PC-3 (cell line): ENCODE data around the gene PCDH8. TPM values are rescaled to one million over a fixed set of nuclear protein-coding genes. Genes with fewer than 3 reads are reported as not detected.

Source experiments
- ATAC-seq: fragments of 200-7000 bp; cut with Tn5 transposase; 2 replicates; pipeline ENCODE4 v1.9.1; 2020; ENCODE audit warnings: mild to moderate bottlenecking, moderate library complexity
- BruUV-seq: library from RNA; stranded (reverse); fragments of 400-500 nt; replicated peaks from 2 replicates; lab custom pipeline; 2021; lab: Mats Ljungman, UMichigan
- CTCF ChIA-PET: fragments of 300-600 bp; sonication (Branson Sonifier 250); formaldehyde crosslinking; loops from one replicate; lab custom pipeline; 2022; ENCODE audit warnings: antibody characterized with exemption; lab: Charles Lee
- POLR2A ChIA-PET: fragments of 300-600 bp; sonication (Branson Sonifier 250); formaldehyde crosslinking; loops from one replicate; lab custom pipeline; 2022; ENCODE audit warnings: antibody characterized with exemption; ENCODE audit not compliant: unreplicated experiment; lab: Charles Lee
- DNase-seq: peaks from one replicate; pipeline ENCODE4 v3.0.0-alpha.2; 2015
- H2AFZ ChIP-seq: fragments of 300-600 bp; sonication (generic); 2 replicates; pipeline ENCODE4 v1.6.0; 2016; ENCODE audit warnings: antibody characterized with exemption, low read length
- H3F3A ChIP-seq: fragments of 300-600 bp; sonication (generic); one replicate; pipeline ENCODE4 v1.6.0; 2017; ENCODE audit warnings: antibody characterized with exemption, low read length, control low read depth, mild to moderate bottlenecking; ENCODE audit not compliant: unreplicated experiment
- H3K27ac ChIP-seq: fragments of 300-600 bp; sonication (generic); 2 replicates; pipeline ENCODE4 v1.5.1; 2016; ENCODE audit warnings: mild to moderate bottlenecking, low read length
- H3K27me3 ChIP-seq: fragments of 300-600 bp; sonication (generic); 2 replicates; pipeline ENCODE4 v1.6.1; 2016; ENCODE audit warnings: low read length, mixed read lengths
- H3K36me3 ChIP-seq: fragments of 300-600 bp; sonication (generic); 2 replicates; pipeline ENCODE4 v1.6.1; 2016; ENCODE audit warnings: low read depth, mixed run types, low read length, mixed read lengths
- H3K4me1 ChIP-seq: fragments of 300-600 bp; sonication (generic); 2 replicates; pipeline ENCODE4 v1.5.1; 2016; ENCODE audit warnings: low read length; ENCODE audit not compliant: insufficient read depth
- H3K4me2 ChIP-seq: fragments of 300-600 bp; sonication (generic); 2 replicates; pipeline ENCODE4 v1.6.0; 2016; ENCODE audit warnings: low read length
- H3K4me3 ChIP-seq: fragments of 300-600 bp; sonication (generic); 2 replicates; pipeline ENCODE4 v1.5.1; 2016; ENCODE audit warnings: mild to moderate bottlenecking, low read length, mixed read lengths
- H3K79me2 ChIP-seq: fragments of 300-600 bp; sonication (generic); 2 replicates; pipeline ENCODE4 v1.6.1; 2017; ENCODE audit warnings: low read length, mixed read lengths
- H3K9ac ChIP-seq: fragments of 300-600 bp; sonication (generic); 2 replicates; pipeline ENCODE4 v1.6.0; 2016; ENCODE audit warnings: mild to moderate bottlenecking, low read length
- H3K9me2 ChIP-seq: fragments of 300-600 bp; sonication (generic); replicated peaks from 2 replicates; pipeline ENCODE4 v1.6.1; 2016; ENCODE audit warnings: mixed run types, low read length, mixed read lengths
- H3K9me3 ChIP-seq: fragments of 300-600 bp; sonication (generic); 2 replicates; pipeline ENCODE4 v1.6.1; 2016; ENCODE audit warnings: low read length, mixed read lengths
- H4K20me1 ChIP-seq: fragments of 300-600 bp; sonication (generic); 2 replicates; pipeline ENCODE4 v1.6.1; 2016; ENCODE audit warnings: low read length, mixed read lengths
- EZH2 ChIP-seq: fragments of 300-600 bp; sonication (generic); IDR thresholded peaks from one replicate; pipeline ENCODE4 v1.6.1; 2017; ENCODE audit warnings: antibody characterized with exemption, mild to moderate bottlenecking, low read length; ENCODE audit not compliant: unreplicated experiment
- EZH2phosphoT487 ChIP-seq: fragments of 300-600 bp; sonication (generic); IDR thresholded peaks from 2 replicates; pipeline ENCODE4 v1.6.1; 2018; ENCODE audit warnings: mild to moderate bottlenecking, antibody characterized with exemption, low read length, borderline replicate concordance
- intact Hi-C: fragments of 100-400 bp; cut with micrococcal nuclease; formaldehyde crosslinking; loops from 2 replicates; pipeline ENCODE4 v1.9.0; 2023
- total RNA-seq: library from RNA; depleted of rRNA; stranded (reverse); fragments of >200 nt; gene quantifications from 2 replicates; pipeline ENCODE4 v1.2.3, GENCODE V29; 2014
- TF ChIP-seq, protein P1 (sequence below): fragments of 300-600 bp; sonication (generic); conservative IDR thresholded peaks from 2 replicates; pipeline ENCODE4 v1.5.1; 2017; ENCODE audit warnings: antibody characterized with exemption, low read depth, mild to moderate bottlenecking, low read length

Gene PCDH8
- total RNA-seq, 1 experiment from 2014 or later, result not detected

DNA sequence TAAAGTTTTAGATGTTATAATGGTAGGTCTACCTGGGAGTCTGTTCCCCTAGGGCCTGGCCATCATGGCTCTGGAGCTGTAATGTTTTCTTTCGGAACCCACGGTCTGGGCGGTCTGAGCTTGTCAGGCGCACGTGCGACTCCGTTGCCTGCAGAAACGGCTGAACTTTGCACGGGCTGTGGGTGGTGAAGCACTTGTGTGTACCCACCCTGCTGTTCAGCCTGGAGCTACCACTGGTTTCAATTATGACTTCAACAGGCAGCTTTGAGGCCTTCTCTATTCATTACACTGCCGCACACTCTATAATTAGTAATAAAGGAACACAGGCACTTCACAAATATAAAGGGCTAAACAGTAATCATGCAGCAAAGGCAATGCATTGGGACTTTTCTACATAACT, 6.0 kb downstream of the PCDH8 start:
- CTCF ChIA-PET, result no interaction called here
- ATAC-seq (no peak), DNase-seq (no peak)
- no peak overlapping the region for H3K4me3 ChIP-seq
- intact Hi-C loops, result no loop called here
- no peaks in the 10 kb centered on the region for H4K20me1 ChIP-seq
- no peaks in the 10 kb centered on the region for H3K27me3 ChIP-seq
- no peak overlapping the region for H3K9ac ChIP-seq
- H3K4me2 ChIP-seq, result no peak overlapping the region
- no peaks in the 10 kb centered on the region for H3K36me3 ChIP-seq
- no peaks in the 10 kb centered on the region for H3K79me2 ChIP-seq
- no peaks in the 10 kb centered on the region for H3F3A ChIP-seq
- no peak overlapping the region for H2AFZ ChIP-seq
- no TSS peak for BruUV-seq
- TF ChIP-seq EZH2phosphoT487 (no peak), EZH2 (no peak)
- TF ChIP-seq, protein P1, sequence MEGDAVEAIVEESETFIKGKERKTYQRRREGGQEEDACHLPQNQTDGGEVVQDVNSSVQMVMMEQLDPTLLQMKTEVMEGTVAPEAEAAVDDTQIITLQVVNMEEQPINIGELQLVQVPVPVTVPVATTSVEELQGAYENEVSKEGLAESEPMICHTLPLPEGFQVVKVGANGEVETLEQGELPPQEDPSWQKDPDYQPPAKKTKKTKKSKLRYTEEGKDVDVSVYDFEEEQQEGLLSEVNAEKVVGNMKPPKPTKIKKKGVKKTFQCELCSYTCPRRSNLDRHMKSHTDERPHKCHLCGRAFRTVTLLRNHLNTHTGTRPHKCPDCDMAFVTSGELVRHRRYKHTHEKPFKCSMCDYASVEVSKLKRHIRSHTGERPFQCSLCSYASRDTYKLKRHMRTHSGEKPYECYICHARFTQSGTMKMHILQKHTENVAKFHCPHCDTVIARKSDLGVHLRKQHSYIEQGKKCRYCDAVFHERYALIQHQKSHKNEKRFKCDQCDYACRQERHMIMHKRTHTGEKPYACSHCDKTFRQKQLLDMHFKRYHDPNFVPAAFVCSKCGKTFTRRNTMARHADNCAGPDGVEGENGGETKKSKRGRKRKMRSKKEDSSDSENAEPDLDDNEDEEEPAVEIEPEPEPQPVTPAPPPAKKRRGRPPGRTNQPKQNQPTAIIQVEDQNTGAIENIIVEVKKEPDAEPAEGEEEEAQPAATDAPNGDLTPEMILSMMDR, result no peak
- POLR2A ChIA-PET, result no interaction called here
- no peaks in the 10 kb centered on the region for H3K4me1 ChIP-seq
- no peaks in the 10 kb centered on the region for H3K9me3 ChIP-seq
- no peak overlapping the region for H3K27ac ChIP-seq
- no peaks in the 10 kb centered on the region for H3K9me2 ChIP-seq

DNA sequence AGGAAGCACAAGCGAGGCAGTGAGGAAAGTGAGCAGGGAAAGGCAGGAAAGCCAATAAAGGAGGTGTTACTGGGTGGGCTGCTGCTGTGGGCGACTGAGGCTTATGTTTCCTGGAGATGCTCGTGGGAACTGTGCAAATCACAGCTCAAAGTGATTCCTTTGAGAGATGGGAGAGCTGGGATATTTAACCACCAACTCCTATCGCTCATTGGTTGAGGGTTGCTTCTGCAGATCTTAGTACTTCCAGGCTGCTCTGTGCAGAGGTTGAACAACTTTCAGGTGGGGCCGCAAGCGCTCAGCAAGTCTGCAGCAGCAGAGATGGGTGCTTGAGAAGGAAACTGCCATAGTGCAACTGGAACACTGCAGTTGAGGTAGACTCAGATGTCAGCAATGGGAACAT, 8.4 kb downstream of the PCDH8 start:
- CTCF ChIA-PET, result no interaction called here
- intact Hi-C loops, result no loop called here
- Histone ChIP-seq H3K27me3 (no peaks in the 10 kb centered on the region), H3K9me2 (no peaks in the 10 kb centered on the region), H3F3A (no peaks in the 10 kb centered on the region), H3K79me2 (no peaks in the 10 kb centered on the region), H3K27ac (no peak overlapping the region), H4K20me1 (no peaks in the 10 kb centered on the region), H3K36me3 (no peaks in the 10 kb centered on the region), H3K9me3 (no peaks in the 10 kb centered on the region), H2AFZ (no peak overlapping the region), H3K9ac (no peak overlapping the region), H3K4me1 (no peaks in the 10 kb centered on the region), H3K4me3 (no peak overlapping the region), H3K4me2 (no peak overlapping the region)
- DNase-seq (no peak), ATAC-seq (no peak)
- TF ChIP-seq, protein P1, result no peak
- TF ChIP-seq EZH2 (no peak), EZH2phosphoT487 (no peak)
- no TSS peak for BruUV-seq
- POLR2A ChIA-PET, result no interaction called here

DNA sequence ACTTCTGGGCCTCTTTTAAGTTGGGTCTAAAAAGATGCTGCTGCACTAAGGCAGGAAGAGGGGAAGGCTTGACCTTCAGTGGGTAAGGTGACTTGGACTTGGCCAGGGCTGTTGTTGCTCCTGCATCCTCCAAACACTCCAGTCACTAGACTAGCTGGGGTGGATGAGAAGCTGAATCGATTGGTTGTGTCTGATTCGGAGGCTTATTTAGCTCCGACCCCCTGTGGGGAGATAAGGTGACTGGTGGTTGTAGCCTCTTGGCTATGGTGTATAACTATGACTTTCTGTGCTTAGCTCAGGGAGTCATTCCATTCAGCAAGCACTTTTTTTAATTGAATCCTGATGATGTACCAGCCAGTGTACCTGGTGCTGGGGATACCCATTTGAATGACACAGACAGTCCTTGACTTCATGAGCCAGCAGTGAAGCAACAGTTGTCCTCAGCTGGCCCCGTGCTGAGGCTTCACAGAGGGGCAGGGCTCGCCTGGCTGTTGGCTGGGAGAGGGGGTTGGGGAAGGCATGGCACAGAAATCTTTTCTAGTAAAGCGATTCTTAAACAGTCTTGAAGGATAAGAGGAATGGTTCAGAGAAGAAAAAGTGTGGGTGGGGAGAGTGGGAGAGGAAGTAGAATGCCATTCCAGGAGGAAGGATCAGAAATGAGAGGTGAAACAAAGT, 9.9 kb downstream of the PCDH8 start:
- H2AFZ ChIP-seq, result no peak overlapping the region

More for the DNA sequence above, 9.9 kb downstream of the PCDH8 start:
- 0 out of 2 replicates have a peak, but pooled peaks cover 3% of the 10 kb centered on the region for H3K27me3 ChIP-seq
- no peaks in the 10 kb centered on the region for H3K79me2 ChIP-seq
- H3K4me2 ChIP-seq, result no peak overlapping the region
- DNase-seq (no peak), ATAC-seq (no peak)
- H3F3A ChIP-seq, result no peaks in the 10 kb centered on the region
- BruUV-seq, result no TSS peak
- no peak overlapping the region for H3K9ac ChIP-seq
- no peaks in the 10 kb centered on the region for H3K36me3 ChIP-seq
- no peak overlapping the region for H3K4me3 ChIP-seq
- intact Hi-C loops, result no loop called here
- H3K9me3 ChIP-seq, result no peaks in the 10 kb centered on the region
- TF ChIP-seq EZH2phosphoT487 (no peak), EZH2 (no peak)
- TF ChIP-seq, protein P1, result no peak
- ChIA-PET POLR2A (no interaction called here), CTCF (no interaction called here)
- no peak overlapping the region for H3K27ac ChIP-seq
- H4K20me1 ChIP-seq, result no peaks in the 10 kb centered on the region
- no peaks in the 10 kb centered on the region for H3K9me2 ChIP-seq
- H3K4me1 ChIP-seq, result no peaks in the 10 kb centered on the region
